Esophagus muscularis mucosa (tissue), 3 donors: Measurements from ENCODE around the gene TBC1D12.

Experiments used
- POLR2A ChIP-seq: fragments of 450-650 bp; IDR thresholded peaks from one replicate; pipeline ENCODE4 v1.6.1; 2017; ENCODE audit warnings: antibody characterized with exemption, moderate library complexity, mild to moderate bottlenecking, low read depth
- POLR2AphosphoS5 ChIP-seq, 2 donors: sonication (generic); formaldehyde crosslinking; IDR thresholded peaks; one replicate each; pipeline ENCODE4 v1.6.1; 2017; ENCODE audit warnings: antibody characterized with exemption in 2 of 2
- TF ChIP-seq, protein P1 (sequence below), 3 experiments: fragments of 200-600 bp in 2 of 3; fragments of 450-650 bp in 1 of 3; sonication (generic) in 2 of 3; IDR thresholded peaks; one replicate each; pipeline ENCODE4 v1.5.1; 2017 to 2019; ENCODE audit warnings: antibody characterized with exemption in 3 of 3, mild to moderate bottlenecking in 2 of 3, moderate library complexity in 1 of 3

DNA sequence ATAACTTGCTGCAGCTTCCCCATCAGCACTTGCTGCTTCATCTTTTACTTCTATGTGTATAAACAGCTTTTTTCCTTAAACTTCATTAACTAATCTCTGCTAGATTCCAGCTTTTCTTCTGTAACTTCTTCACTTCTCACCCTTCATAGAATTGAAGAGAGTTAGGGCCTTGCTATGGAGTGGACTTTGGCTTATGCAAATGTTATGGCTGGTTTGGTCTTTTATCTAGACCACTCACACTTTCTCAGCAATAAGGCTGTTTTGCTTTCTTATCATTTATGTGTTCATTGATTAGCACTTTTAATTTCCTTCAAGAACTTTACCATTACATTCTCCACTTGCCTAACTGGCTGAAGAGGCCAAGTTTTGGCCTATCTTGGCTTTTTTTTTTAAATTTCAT, 79.1 kb downstream of the TBC1D12 start:
- TF ChIP-seq, protein P1, sequence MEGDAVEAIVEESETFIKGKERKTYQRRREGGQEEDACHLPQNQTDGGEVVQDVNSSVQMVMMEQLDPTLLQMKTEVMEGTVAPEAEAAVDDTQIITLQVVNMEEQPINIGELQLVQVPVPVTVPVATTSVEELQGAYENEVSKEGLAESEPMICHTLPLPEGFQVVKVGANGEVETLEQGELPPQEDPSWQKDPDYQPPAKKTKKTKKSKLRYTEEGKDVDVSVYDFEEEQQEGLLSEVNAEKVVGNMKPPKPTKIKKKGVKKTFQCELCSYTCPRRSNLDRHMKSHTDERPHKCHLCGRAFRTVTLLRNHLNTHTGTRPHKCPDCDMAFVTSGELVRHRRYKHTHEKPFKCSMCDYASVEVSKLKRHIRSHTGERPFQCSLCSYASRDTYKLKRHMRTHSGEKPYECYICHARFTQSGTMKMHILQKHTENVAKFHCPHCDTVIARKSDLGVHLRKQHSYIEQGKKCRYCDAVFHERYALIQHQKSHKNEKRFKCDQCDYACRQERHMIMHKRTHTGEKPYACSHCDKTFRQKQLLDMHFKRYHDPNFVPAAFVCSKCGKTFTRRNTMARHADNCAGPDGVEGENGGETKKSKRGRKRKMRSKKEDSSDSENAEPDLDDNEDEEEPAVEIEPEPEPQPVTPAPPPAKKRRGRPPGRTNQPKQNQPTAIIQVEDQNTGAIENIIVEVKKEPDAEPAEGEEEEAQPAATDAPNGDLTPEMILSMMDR (IDR thresholded peaks at IDR 0.05), result no peak
- TF ChIP-seq POLR2A (no peak), POLR2AphosphoS5 (IDR thresholded peaks at IDR 0.05) (no peak)
